GM19239 (cell line): ENCODE data around the gene EXOC3L2.
"Not testable (repeated sequence)": the region's sequence is repeated elsewhere in the genome, so short reads cannot be mapped to it uniquely, and the experiment has no call there.

ENCODE experiments used
- DNase-seq: peaks from one replicate; pipeline ENCODE4 v3.0.0; 2011; ENCODE audit warnings: low spot score; ENCODE audit not compliant: insufficient read length
- FAIRE-seq: peaks from 2 replicates; lab custom pipeline; 2011; peaks lifted over from hg19 to GRCh38; lab: Jason Lieb, UNC

Gene EXOC3L2

DNA sequence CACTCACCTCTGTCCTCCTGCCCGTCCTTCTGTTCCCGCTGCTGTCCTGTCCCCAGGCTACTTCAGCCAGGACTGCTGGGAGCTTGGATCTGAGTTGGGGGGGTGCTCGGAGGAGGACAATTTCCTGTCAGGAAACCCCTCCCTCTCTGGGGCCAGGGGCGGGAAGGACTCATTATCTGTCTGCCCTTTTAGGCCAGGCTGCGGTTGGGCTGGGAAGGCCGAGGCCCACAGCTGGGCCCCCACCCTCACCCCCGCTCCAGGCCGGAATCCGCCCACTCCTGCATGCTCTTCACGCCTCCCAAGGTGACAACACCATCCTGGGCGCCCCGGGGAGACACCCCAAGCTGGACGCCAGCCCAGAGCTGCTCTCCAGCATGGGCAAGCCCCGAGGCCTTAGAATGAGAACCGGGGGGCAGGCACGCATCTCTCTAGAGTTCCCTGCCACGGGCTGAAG lies at the start of gene EXOC3L2:
TSS of gene EXOC3L2 (minus strand) at position 74 of the 454 bp plus-strand sequence. CDS start 6,362 bp downstream, outside the sequence.
- no peak for FAIRE-seq

DNA sequence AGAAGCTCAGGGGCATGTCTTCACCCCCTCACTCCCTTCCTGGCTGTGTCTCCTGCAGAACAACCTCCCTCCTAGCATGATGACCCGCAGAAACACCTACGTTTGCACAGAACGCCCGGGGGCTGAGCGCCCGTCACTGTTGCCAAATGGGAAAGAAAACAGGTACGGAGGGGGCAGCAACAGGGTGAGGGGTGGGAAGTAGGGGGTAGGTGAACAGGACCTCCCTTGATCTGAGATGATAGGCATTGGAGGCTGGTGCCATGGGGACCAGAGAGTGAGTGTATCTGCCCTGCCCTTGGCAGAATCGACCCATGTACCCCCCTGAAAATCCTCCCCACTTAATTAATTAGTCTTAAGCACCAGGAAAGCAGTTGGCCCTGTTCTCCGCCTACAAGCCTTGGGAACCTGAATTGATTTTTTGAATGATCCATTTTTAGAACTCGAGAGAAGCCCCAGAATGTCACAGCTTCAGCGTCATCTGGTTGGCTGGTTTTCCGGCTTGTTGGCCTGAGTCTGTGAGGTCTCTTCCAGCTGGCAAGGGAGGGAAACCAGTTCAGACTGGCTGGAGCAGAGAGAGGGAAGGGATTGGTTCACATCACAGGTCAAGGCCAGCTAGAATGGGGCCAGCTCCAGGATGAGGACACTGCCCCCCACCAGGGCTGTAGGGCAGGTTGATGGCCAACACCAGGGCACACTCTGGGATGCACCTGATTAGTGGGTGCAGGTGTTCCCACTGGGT lies 49.3 kb upstream of the EXOC3L2 start:
- FAIRE-seq, result no peak
- DNase-seq, result no peak

More for the DNA sequence above, at the start of gene EXOC3L2:
- DNase-seq, result no peak

DNA sequence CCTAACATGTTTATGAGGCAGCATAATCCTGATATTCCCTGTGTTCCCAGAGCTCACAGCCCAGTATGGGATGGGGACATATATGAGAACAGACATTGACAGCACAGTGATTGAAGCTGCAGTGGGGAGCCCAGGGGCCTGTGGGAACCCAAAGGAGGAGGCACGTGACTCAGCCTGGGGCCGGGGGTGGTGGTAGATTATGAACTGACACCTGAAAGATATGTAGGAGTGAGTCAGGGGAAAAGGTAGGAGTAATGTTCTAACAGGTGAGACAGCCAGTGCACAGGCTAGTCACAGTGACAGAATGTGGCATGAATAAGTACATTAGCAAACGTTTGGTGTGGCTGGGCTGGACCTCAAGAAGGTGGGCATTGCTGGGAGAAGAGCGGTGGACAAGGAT lies 48.5 kb upstream of the EXOC3L2 start:
- no peak for FAIRE-seq

DNA sequence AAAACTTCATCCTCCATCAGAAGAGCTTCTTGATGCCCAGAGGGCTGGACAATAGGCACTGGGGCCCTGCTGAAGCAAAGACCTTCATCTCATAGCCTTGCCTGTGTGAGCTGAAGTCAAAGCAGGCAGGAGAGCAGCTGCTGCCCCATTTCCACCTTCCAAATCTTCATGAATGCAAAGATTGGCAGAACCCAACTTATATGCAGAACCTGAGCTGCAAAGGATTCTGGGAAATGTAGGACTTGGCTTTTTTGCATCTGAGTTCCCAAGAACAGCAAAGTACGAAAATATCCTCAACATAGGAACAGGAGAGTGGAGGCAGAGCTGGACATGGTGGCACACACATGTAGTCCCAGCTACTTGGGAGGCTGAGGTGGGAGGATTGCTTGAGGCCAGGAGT lies 46.6 kb upstream of the EXOC3L2 start:
- FAIRE-seq, result no peak

More for the DNA sequence above, 48.5 kb upstream of the EXOC3L2 start:
- DNase-seq, result no peak

DNA sequence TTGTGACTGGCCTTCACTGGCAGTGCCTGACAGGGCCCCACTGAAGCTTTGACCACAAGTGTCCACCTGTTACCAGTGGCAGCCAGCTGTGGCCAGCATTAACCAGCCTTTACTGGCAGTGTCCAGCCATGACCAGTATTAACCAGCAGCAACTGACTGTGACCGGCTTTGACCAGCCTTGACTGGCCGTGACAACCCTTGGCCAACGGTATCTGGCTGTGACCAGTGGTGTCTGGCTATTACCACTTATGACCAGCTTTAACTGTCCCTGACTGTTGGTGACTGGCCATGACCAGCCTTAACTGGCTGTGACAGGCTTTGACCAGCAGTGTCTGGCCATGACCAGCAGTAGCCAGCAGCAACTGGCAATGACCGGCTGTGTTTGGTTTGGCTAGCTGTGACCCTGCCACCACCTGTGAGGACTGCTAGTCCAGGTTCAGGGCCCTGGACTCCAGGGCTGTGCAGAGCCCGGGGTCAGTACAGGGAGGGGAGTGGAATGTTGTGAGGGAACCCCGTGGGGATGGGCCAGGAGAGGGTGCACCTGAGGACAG lies 45.2 kb upstream of the EXOC3L2 start:
- FAIRE-seq (no peak), DNase-seq (no peak)

More for the DNA sequence above, 46.6 kb upstream of the EXOC3L2 start:
- DNase-seq, result no peak

DNA sequence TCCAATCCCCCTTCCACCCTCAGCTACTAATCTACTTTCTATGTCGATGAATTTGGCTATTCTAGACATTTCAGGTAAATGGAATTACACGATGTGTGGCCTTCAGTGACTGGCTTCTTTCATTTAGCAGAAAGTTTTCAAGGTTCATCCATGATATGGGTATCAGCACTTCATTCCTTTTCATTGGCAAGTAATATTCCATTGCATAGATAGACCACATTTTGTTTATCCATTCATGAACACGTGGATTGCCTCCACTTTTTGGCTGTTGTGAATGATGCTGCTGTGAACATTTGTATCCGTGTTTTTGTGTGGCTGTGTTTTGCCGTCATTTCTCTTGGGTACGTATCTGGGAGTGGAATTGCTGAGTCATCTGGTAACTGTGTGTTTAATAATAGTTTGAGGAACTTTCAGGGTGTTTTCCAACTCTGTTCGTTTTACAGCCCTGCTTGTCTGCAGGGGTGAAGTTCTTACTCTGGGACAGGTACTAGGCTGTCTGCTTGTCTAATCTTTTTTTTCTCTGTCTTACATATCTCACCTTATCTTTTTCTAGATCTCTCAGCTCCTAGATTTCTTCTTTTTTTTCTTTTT lies 38.3 kb upstream of the EXOC3L2 start:
- FAIRE-seq, result no peak
- DNase-seq, result no peak

DNA sequence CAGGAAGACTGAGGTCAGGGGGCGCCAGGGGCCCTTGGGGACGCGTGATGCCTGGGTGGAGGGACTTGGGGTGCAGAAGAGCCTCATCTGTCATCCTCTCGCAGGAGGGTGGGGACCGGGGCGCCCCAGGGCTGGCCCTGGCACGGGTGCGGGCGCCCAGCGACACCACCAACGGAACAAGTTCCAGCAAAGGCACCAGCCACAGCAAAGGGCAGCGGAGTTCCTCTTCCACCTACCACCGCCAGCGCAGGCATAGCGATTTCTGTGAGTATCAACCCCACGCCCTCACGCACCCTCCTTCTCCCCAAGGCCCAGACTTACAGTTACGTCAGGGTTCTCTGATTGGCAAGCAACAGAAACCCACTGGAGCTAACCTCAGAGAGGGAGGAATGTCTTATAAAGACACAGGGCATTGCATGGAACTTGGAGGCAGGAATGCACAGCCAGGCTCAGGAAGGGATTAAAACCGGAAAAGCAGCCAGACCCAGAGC lies 35.3 kb upstream of the EXOC3L2 start:
- FAIRE-seq, result no peak

DNA sequence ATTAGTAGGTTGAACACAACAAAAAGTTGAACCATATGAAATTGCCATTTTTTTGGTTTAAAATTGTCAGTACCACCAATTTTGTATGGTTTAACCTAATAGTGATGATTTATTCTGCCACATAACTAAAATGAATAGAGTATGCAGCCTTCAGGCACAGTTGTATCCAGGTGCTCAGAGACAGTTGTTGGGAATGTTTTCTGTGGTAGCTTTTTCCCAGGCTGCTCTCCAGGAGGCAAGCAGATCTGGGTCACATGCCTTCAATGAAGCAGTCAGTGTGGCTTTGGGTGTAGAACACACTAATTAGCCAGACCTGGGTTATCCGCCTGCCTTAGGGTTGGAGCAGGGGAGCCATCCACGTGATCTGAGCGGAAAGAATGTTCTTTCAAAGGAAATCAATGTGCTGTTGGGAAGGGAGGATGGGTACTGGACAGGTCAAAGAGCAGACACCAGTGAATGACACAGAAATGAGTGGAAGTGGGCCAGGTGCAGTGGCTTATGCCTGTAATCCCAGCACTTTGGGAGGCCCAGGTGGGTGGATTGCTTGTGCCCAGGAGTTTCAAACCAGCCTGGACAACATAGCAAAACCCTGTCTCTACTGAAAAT lies 34.5 kb upstream of the EXOC3L2 start:
- no peak for FAIRE-seq
- DNase-seq, result no peak

More for the DNA sequence above, 35.3 kb upstream of the EXOC3L2 start:
- no peak for DNase-seq

DNA sequence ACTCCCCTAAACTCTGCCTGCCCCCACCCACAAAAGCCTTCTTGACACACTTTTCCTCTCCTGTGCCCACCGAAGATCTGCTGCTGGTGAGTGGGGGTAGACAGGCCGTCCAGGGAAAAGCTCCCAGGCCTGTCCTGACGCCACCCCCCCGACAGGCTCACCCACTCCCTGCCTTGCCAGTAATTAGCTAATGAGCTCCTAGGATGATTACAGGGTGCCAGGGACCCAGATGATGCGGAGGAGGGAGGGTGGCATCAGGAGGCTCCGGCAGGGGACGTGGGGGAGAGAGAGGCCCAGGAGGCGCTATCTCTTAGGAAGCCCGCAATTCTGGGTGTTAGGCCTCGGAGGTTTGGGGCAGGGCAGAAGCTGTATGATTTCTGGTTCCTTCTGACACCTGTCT lies 32.9 kb upstream of the EXOC3L2 start:
- DNase-seq (no peak), FAIRE-seq (no peak)

DNA sequence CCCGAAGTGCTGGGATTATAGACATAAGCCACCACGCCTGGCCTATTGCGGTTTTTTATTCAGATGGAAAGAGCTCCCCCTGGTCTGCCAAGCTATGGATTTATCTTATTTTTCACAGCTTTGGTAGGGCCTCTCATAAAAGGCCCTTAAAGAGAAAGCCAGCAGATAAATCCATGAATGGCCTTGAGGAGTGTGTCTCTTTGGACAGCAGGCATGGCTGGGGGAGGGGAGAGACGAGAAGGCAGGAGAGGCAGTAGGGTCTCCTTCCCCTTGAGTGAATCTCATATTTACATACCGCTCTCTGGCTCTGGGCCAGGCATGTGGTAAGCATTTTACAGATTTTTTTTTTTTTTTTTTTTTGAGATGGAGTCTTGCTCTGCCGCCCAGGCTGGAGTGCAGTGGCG lies 31.1 kb upstream of the EXOC3L2 start:
- FAIRE-seq (no peak), DNase-seq (no peak)

DNA sequence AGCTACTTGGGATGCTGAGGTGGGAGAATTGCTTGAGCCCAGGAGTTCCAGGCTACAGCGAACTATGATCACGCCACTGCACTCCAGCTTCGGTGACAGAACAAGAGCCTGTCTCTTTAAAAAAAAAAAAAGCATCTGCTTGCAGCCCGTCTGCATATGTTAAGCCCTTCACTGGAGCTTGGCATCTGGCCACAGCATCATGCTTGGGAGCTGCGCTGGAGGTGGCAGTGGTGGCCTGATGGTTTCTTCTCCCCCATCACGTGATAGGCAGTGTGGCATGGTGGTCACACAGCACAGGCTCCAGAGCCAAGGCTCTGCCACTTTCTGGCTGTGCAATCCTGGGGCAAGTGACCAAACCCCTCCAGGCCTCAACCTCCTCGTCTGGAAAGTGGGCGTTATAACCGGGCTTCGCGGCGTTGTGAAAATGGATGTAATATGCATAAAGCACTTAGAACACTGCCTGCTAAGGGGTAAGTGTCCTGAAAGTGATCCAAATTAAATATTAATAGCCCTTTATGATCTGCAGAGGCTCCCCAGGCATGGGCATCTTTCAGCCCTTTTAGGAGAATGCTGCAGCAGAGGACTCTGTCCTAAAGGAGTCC lies 30.3 kb upstream of the EXOC3L2 start:
- DNase-seq (no peak), FAIRE-seq (no peak)

DNA sequence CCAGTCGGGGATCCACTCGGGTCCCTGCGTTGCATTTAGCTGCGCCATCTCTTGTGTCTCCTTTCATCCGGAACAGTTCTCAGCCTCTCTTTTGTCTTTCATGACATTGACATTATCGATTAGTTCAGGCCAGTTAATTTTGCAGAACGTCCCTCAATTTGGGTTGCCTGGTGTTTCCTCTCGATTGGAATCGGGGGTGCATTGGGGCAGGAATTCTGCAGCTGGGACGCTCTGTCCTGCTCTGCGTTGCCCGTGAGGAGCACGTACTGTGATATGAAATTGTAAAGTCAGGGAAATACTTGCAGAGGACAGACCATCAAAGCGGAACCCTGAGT lies 28.3 kb upstream of the EXOC3L2 start:
- no peak for FAIRE-seq
- no peak for DNase-seq

DNA sequence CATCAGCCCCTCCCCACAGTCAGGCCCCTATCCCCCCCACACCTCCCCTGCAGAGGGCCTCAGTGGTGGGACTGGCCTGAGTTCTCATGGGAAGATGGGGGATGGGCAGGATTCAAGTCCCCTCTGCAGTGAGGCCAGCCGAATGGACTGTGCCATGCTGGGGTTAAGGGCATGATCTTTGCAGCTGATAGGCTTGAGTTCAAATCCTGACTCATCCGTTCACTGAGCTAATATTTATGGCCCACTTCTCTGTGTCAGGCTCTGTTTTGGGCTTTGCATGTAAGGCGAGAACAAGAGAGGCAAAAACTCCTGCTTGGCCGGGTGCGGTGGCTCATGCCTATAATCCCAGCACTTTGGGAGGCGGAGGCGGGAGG lies 26.5 kb upstream of the EXOC3L2 start:
- no peak for FAIRE-seq
- no peak for DNase-seq

DNA sequence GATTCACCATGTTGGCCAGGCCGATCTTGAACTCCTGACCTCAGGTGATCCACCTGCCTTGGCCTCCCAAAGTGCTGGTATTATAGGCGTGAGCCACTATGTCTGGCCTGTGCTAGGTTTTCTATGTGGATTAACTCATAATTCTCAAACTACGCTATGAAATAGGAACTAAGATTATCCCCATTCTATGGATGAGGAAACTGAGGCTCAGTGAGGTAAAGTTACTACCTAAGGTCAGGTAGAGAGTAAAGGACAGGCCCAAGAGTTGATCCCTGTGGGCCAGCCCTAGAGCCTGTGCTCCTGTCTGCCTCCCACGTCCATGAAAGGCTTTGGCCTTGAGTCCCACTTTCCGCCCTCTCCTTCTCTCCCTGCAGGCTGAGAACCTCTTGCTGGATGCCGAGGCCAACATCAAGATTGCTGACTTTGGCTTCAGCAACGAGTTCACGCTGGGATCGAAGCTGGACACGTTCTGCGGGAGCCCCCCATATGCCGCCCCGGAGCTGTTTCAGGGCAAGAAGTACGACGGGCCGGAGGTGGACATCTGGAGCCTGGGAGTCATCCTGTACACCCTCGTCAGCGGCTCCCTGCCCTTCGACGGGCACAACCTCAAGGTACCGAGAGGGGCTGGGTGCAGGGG lies 26.0 kb upstream of the EXOC3L2 start:
- DNase-seq (no peak), FAIRE-seq (no peak)

DNA sequence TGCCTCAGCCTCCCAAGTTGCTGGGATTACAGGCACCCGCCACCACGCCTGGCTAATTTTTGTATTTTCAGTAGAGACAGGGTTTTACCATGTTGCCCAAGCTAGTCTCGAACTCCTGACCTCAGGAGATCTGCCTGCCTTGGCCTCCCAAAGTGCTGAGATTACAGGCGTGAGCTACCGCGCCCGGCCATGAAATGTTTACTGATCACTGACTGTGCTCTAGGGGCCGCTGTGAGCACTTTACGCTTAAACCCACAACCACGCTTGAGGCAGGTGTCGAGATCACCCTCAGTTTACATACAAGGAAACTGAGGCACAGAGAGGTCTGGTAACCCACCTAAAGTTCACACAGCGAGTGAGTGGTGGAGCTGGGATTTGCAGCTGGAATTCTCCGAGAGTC lies 24.7 kb upstream of the EXOC3L2 start:
- not testable (repeated sequence) for DNase-seq, FAIRE-seq

DNA sequence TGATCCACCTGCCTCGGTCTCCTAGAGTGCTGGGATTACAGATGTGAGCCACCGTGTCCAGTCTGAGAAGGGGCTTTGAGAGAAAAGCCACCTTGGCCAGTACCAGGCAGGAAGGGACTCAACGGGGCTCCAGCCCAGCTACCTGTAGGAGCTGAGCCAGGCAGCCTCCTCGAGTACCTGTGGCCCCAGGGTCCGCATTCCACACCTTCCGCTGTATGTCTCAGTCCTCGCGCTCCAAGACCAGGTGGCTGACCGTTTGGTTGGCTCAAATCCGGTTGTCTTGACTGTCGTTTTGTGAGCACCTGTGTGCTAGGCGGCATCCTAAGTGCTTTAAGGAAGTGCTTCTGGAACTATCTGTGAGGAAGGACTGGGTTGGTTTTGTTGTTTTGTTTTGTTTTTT lies 22.1 kb upstream of the EXOC3L2 start:
- FAIRE-seq (no peak), DNase-seq (no peak)

DNA sequence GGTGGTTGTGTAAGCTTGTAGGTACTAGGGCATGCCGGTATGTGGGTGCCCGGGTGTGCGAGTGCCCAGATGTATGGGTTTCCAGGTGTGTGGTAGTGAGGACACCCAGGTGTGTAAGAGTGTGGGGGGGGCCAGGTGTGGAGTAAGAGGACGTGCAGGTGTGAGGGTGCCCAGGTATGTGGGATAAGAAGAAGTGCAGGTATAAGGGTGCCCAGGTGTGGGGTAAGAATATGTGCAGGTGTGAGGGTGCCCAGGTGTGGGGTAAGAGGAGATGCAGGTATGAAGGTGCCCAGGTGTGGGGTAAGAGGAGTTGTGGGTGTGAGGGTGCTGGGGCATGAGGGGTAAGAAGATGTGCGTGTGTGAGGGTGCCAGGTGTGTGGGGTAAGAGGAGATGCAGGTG lies 20.2 kb upstream of the EXOC3L2 start:
- no peak for FAIRE-seq
- DNase-seq, result no peak

DNA sequence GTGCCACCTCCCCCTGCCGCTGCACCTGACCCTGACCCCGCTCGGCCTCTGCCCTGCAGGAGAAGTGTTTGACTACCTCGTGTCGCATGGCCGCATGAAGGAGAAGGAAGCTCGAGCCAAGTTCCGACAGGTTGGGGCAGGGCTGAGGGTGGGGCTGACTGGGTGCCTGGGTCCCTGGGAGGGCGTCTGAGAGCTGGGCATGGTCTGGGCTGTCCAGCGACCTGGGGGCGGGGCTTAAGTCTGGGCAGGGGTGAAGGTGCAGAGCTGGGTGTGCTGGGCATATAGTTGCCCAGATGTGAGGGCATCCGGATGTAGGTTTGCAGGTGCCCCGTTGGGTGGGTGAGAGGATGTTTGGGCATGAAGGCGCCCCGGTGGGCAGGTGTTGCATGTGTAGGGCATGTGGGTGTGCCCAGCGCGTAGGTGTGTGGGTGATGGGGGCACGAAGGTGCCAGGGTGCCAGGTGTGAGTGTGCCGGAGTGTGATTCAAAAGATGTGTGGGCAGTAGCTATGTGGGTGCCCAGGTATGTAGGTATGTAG lies 19.6 kb upstream of the EXOC3L2 start:
- no peak for FAIRE-seq
- no peak for DNase-seq

DNA sequence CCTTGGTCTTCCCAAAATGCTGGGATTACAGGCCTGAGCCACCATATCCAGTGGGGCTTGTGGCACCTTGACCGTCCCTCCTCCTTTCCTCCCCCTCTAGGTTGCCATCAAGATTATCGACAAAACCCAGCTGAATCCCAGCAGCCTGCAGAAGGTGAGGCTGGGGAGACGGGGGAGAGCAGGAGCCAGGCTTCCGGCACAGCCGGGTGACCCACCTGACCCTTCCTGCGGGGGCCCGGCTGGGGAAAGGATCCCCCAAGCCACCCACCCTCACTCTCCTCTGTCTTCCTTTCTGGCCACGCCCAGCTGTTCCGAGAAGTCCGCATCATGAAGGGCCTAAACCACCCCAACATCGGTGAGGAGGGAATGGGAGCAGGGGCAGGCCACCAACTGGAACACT lies 17.8 kb upstream of the EXOC3L2 start:
- no peak for FAIRE-seq

DNA sequence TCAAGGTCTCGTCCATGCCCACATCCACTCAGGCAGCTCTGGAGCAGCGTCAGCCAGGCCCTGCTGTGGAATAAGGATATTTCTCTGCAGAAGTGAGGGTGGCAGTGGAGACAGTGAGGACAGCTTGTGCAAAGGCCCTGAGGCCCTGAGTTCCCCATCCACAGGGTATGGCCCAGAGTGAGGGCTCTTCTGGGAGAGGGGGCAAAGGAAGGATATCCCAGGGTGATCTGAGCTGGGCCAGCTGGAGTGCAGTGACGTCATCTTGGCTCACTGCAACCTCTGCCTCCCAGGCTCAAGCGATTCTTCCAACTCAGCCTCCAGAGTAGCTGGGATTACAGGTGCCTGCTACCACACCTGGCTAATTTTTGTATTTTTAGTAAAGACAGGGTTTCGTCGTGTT lies 17.4 kb upstream of the EXOC3L2 start:
- FAIRE-seq (no peak), DNase-seq (no peak)

More for the DNA sequence above, 17.8 kb upstream of the EXOC3L2 start:
- DNase-seq, result no peak
